Spleen (tissue), 11 donors: ENCODE data around the gene PTPRN2. TPM values are rescaled to one million over a fixed set of nuclear protein-coding genes. Genes with fewer than 3 reads are reported as not detected.
A peak's percentile ranks its signal among the peaks of the same experiment; 100 is the strongest.

Experiments used
- DNase-seq: peaks from one replicate; pipeline ENCODE4 v3.0.0-alpha.2; 2020
- H3K27ac ChIP-seq, 8 donors: fragments of 200-600 bp; sonication (generic) in 7 of 8; 1 replicate in 4 of 8; 2 replicates in 4 of 8; pipeline versions ENCODE4 v1.5.0 to v1.8.0; 2016 to 2021; ENCODE audit warnings: inconsistent platforms in 4 of 8, mild to moderate bottlenecking in 4 of 8, moderate library complexity in 1 of 8
- H3K27me3 ChIP-seq, 7 donors: fragments of 200-600 bp; sonication (generic) in 6 of 7; replicated peaks in 1 of 7; 1 replicate in 4 of 7; 2 replicates in 3 of 7; pipeline versions ENCODE4 v1.5.0 to v1.8.0; 2016 to 2021; ENCODE audit warnings: inconsistent platforms in 3 of 7, mild to moderate bottlenecking in 1 of 7
- H3K36me3 ChIP-seq, 6 donors: fragments of 200-600 bp; sonication (generic) in 5 of 6; 1 replicate in 4 of 6; 2 replicates in 2 of 6; pipeline versions ENCODE4 v1.5.0 to v1.8.0; 2016 to 2021; ENCODE audit warnings: inconsistent platforms in 2 of 6
- H3K4me1 ChIP-seq, 6 donors: fragments of 200-600 bp; sonication (generic) in 5 of 6; 1 replicate in 3 of 6; 2 replicates in 3 of 6; pipeline versions ENCODE4 v1.5.0 to v1.8.0; 2016 to 2021; ENCODE audit warnings: inconsistent platforms in 3 of 6
- H3K4me3 ChIP-seq, 8 donors: fragments of 200-600 bp; sonication (generic) in 7 of 8; 1 replicate in 4 of 8; 2 replicates in 4 of 8; pipeline versions ENCODE4 v1.5.0 to v1.8.0; 2016 to 2021; ENCODE audit warnings: inconsistent platforms in 4 of 8, mild to moderate bottlenecking in 4 of 8, moderate library complexity in 2 of 8
- H3K9me3 ChIP-seq, 8 donors: fragments of 200-600 bp; sonication (generic) in 7 of 8; 1 replicate in 4 of 8; 2 replicates in 4 of 8; pipeline versions ENCODE4 v1.5.0 to v1.8.0; 2016 to 2021; ENCODE audit warnings: inconsistent platforms in 4 of 8
- CTCF ChIP-seq, 11 experiments: fragments of 200-600 bp in 7 of 11; fragments of 450-650 bp in 4 of 11; sonication (generic) in 4 of 11; IDR thresholded peaks in 8 of 11; conservative IDR thresholded peaks in 3 of 11; 1 replicate in 7 of 11; 2 replicates in 4 of 11; pipeline versions ENCODE4 v1.4.0 to v1.8.0; 2016 to 2021; ENCODE audit warnings: antibody characterized with exemption in 11 of 11, inconsistent platforms in 4 of 11, mild to moderate bottlenecking in 1 of 11
- POLR2A ChIP-seq, 3 donors: fragments of 450-650 bp; IDR thresholded peaks; one replicate each; pipeline ENCODE4 v1.5.1; 2017; ENCODE audit warnings: antibody characterized with exemption in 3 of 3, mild to moderate bottlenecking in 1 of 3
- POLR2AphosphoS5 ChIP-seq, 3 donors: sonication (generic); formaldehyde crosslinking; IDR thresholded peaks; one replicate each; pipeline ENCODE4 v1.5.1; 2017; ENCODE audit warnings: antibody characterized with exemption in 3 of 3
- WGBS, 5 donors: extraction: QIAGEN DNeasy Blood & Tissue Kit in 3 of 5; methylation state at CpG; one replicate each; pipeline versions ENCODE4 v1.1.5 to v1.1.7; 2013 to 2018; 5-methylcytosine and 5-hydroxymethylcytosine counted together
- intact Hi-C: fragments of 100-400 bp; cut with DNase I; formaldehyde crosslinking; loops from one replicate; pipeline ENCODE4 v1.15.0; 2023; ENCODE audit warnings: low total_unique reads
- polyA plus RNA-seq, 3 donors: library from polyadenylated mRNA; stranded (reverse); fragments of 200-250 nt; gene quantifications; one replicate each; pipeline ENCODE4 v1.2.1, GENCODE V29; 2013
- total RNA-seq, 7 donors: library from RNA; depleted of rRNA in 3 of 7; stranded (reverse); fragments of >200 nt in 3 of 7; fragmentation: NEBNext Ultra II Directional in 4 of 7; extraction: Animal tissue kit (Norgen Biotek cat#: 25700) in 4 of 7; gene quantifications; one replicate each; pipeline versions ENCODE4 v1.1.0 to v1.2.1, GENCODE V29; 2016 to 2021
- donor health status: healthy with polysubstance abuse.
- donor health status: DM: no; HTN: no; CAD: no; lungs with moderate emphysema.
- donor health status: DM: no; HTN: no; CAD: no.
- donor health status: Bipolar disorder and iron deficiency.
- donor health status: healthy.
- donor health status: DM: no; HTN: no; CAD: no.
- donor health status: DM: yes; HTN: yes; CAD: no.

The PTPRN2 gene
- total and polyA plus RNA-seq, 10 donors: 7.0 to 22.8 (median 16.8) TPM

- TF ChIP-seq CTCF (IDR thresholded peaks at IDR 0.05 in 8 of 11, conservative IDR thresholded peaks at IDR 0.05 in 3 of 11): no peak
- no peak for TF ChIP-seq POLR2AphosphoS5 (IDR thresholded peaks at IDR 0.05)
- no peak for TF ChIP-seq POLR2A (IDR thresholded peaks at IDR 0.05)
- Histone ChIP-seq H3K27me3 (peaks cover 0 to 22% (median 0%) of the 10 kb centered on the region in 7 donors), H3K27ac (no peak overlapping the region), H3K4me3 (no peak overlapping the region), H3K4me1 (no peaks in the 10 kb centered on the region), H3K9me3 (peaks cover 0 to 24% (median 11%) of the 10 kb centered on the region in 8 donors), H3K36me3 (no peaks in the 10 kb centered on the region)
- intact Hi-C loops: no loop called here
- WGBS, 5 donors: 80 to 92% (median 86%) methylated on average over 19 to 21 of the region's 21 CpGs
- no peak for DNase-seq
Observed at GRCh38 chr7:157952050-157952667, 635.5 kb downstream of the PTPRN2 start.

- Histone ChIP-seq H3K9me3 (peaks cover 0 to 31% (median 18%) of the 10 kb centered on the region in 8 donors), H3K4me1 (no peaks in the 10 kb centered on the region), H3K36me3 (no peaks in the 10 kb centered on the region), H3K27me3 (peaks cover 0 to 22% (median 0%) of the 10 kb centered on the region in 7 donors), H3K27ac (no peak overlapping the region), H3K4me3 (no peak overlapping the region)
- intact Hi-C loops: no loop called here
- no peak for TF ChIP-seq CTCF (IDR thresholded peaks at IDR 0.05 in 8 of 11, conservative IDR thresholded peaks at IDR 0.05 in 3 of 11)
- no peak for TF ChIP-seq POLR2AphosphoS5 (IDR thresholded peaks at IDR 0.05)
- TF ChIP-seq POLR2A (IDR thresholded peaks at IDR 0.05): no peak
- peak; percentile 55 for DNase-seq
- 85 to 89% (median 87%) methylated on average over 26 of the region's 26 CpGs for WGBS, 5 donors
Observed at GRCh38 chr7:157951300-157952049, 636.1 kb downstream of the PTPRN2 start.

- no peak for TF ChIP-seq CTCF (IDR thresholded peaks at IDR 0.05 in 8 of 11, conservative IDR thresholded peaks at IDR 0.05 in 3 of 11)
- TF ChIP-seq POLR2A (IDR thresholded peaks at IDR 0.05): no peak
- TF ChIP-seq POLR2AphosphoS5 (IDR thresholded peaks at IDR 0.05): no peak
- no peak for DNase-seq
- H3K36me3 ChIP-seq: no peaks in the 10 kb centered on the region
- H3K4me1 ChIP-seq: no peaks in the 10 kb centered on the region
- intact Hi-C loops: no loop called here
- H3K4me3 ChIP-seq: no peak overlapping the region
- H3K27me3 ChIP-seq: peaks cover 0 to 24% (median 0%) of the 10 kb centered on the region in 7 donors
- WGBS, 5 donors: 18 to 55% (median 33%) methylated on average over 3 of the region's 3 CpGs
- no peak overlapping the region for H3K27ac ChIP-seq
- H3K9me3 ChIP-seq: peaks cover 0 to 37% (median 22%) of the 10 kb centered on the region in 8 donors
Observed at GRCh38 chr7:157949711-157950110, 637.9 kb downstream of the PTPRN2 start.

- intact Hi-C loops: no loop called here
- no peak for DNase-seq
- WGBS, 5 donors: 81 to 93% (median 91%) methylated on average over 3 of the region's 3 CpGs
Observed at GRCh38 chr7:157947504-157947903, 640.1 kb downstream of the PTPRN2 start.

More at GRCh38 chr7:157947504-157947903, 640.1 kb downstream of the PTPRN2 start:
- no peaks in the 10 kb centered on the region for H3K36me3 ChIP-seq
- no peak overlapping the region for H3K27ac ChIP-seq
- no peaks in the 10 kb centered on the region for H3K4me1 ChIP-seq
- TF ChIP-seq CTCF (IDR thresholded peaks at IDR 0.05 in 8 of 11, conservative IDR thresholded peaks at IDR 0.05 in 3 of 11) (no peak), POLR2A (IDR thresholded peaks at IDR 0.05) (no peak), POLR2AphosphoS5 (IDR thresholded peaks at IDR 0.05) (no peak)
- H3K27me3 ChIP-seq: peaks cover 0 to 24% (median 0%) of the 10 kb centered on the region in 7 donors
- no peak overlapping the region for H3K4me3 ChIP-seq
- H3K9me3 ChIP-seq: peaks cover 0 to 41% (median 22%) of the 10 kb centered on the region in 8 donors
